GM13977 (cell line): ENCODE measurements around the gene GAMT.

Experiments used
- DNase-seq: peaks from one replicate; pipeline ENCODE4 v3.0.0; 2012; ENCODE audit warnings: low spot score
- CTCF ChIP-seq: IDR thresholded peaks from 2 replicates; pipeline ENCODE4 v1.5.1; 2012; ENCODE audit warnings: mild to moderate bottlenecking, control low read depth; ENCODE audit not compliant: insufficient read depth; ENCODE audit errors: extremely low read depth, missing control alignments
- in situ Hi-C: fragments of 300-500 bp; cut with MboI; formaldehyde crosslinking; loops from one replicate; pipeline ENCODE4 v1.12.0; 2022; ENCODE audit warnings: low sequenced_read_pairs, low pct_unique_long_range_greater_than_20kb, mixed read lengths, inconsistent platforms; ENCODE audit not compliant: unreplicated experiment

The GAMT gene

GRCh38 chr19:1428738-1429391, 27.5 kb upstream of the GAMT start:
- TF ChIP-seq CTCF: no peak
- in situ Hi-C loops: no loop called here
- DNase-seq: no peak

- no peak for TF ChIP-seq CTCF
- DNase-seq: no peak
- in situ Hi-C loops: no loop called here
Observed at GRCh38 chr19:1427221-1427920, 26.0 kb upstream of the GAMT start.

GRCh38 chr19:1426736-1427135, 25.4 kb upstream of the GAMT start:
- no peak for DNase-seq
- no peak for TF ChIP-seq CTCF
- in situ Hi-C loops: no loop called here

- TF ChIP-seq CTCF: no peak
- in situ Hi-C loops: no loop called here
- no peak for DNase-seq
Observed at GRCh38 chr19:1425902-1426301, 24.6 kb upstream of the GAMT start.

- no peak for DNase-seq
- TF ChIP-seq CTCF: no peak
- in situ Hi-C loops: no loop called here
Observed at GRCh38 chr19:1425102-1425837, 23.9 kb upstream of the GAMT start.

- TF ChIP-seq CTCF: no peak
- in situ Hi-C loops: no loop called here
- DNase-seq: no peak
Observed at GRCh38 chr19:1424192-1424955, 23.0 kb upstream of the GAMT start.
